CD4-positive, alpha-beta T cell (primary cell): ENCODE data around the gene TMOD1. TPM values are rescaled to one million over a fixed set of nuclear protein-coding genes. Genes with fewer than 3 reads are reported as not detected.

Source experiments
- ATAC-seq: fragments of 200-7000 bp; cut with Tn5 transposase; one replicate; pipeline ENCODE4 v1.10.0; 2022; ENCODE audit warnings: mild to moderate bottlenecking; ENCODE audit not compliant: poor library complexity
- CTCF ChIA-PET: fragments of 350-600 bp; sonication (Branson Sonifier 250); formaldehyde crosslinking; loops from one replicate; lab custom pipeline; 2021; ENCODE audit warnings: antibody characterized with exemption, inconsistent platforms; lab: Charles Lee
- POLR2A ChIA-PET: fragments of 350-600 bp; sonication (Branson Sonifier 250); formaldehyde crosslinking; loops from one replicate; lab custom pipeline; 2021; ENCODE audit warnings: antibody characterized with exemption, inconsistent platforms; lab: Charles Lee
- DNase-seq, 14 experiments: peaks; one replicate each; pipeline ENCODE4 v3.0.0-alpha.2; 2013 to 2020; ENCODE audit warnings: mixed read lengths in 2 of 14
- H3K27ac ChIP-seq, 2 donors: one replicate each; pipeline versions ENCODE4 v1.5.1 to v1.7.0; 2013; ENCODE audit warnings: low read length in 2 of 2, low read depth in 1 of 2, mild to moderate bottlenecking in 1 of 2
- H3K27me3 ChIP-seq, 2 experiments: 1 replicate in 1 of 2; 2 replicates in 1 of 2; pipeline versions ENCODE4 v1.6.1 to v1.7.0; 2013; ENCODE audit warnings: low read length in 2 of 2, control low read depth in 1 of 2, mild to moderate bottlenecking in 1 of 2, moderate library complexity in 1 of 2; ENCODE audit not compliant: insufficient read depth in 2 of 2, control insufficient read depth in 1 of 2
- H3K36me3 ChIP-seq: one replicate; pipeline ENCODE4 v1.6.1; 2013; ENCODE audit warnings: low read length, control low read depth; ENCODE audit not compliant: insufficient read depth
- H3K4me1 ChIP-seq: one replicate; pipeline ENCODE4 v1.6.1; 2013; ENCODE audit warnings: low read length, control low read depth; ENCODE audit not compliant: insufficient read depth
- H3K4me3 ChIP-seq: one replicate; pipeline ENCODE4 v1.5.1; 2013; ENCODE audit warnings: mild to moderate bottlenecking, low read length, moderate library complexity
- H3K9me3 ChIP-seq, 2 experiments: 1 replicate in 1 of 2; 2 replicates in 1 of 2; pipeline versions ENCODE4 v1.6.1 to v1.7.0; 2013; ENCODE audit warnings: low read length in 2 of 2, mild to moderate bottlenecking in 2 of 2, control low read depth in 1 of 2, moderate library complexity in 1 of 2; ENCODE audit not compliant: control insufficient read depth in 1 of 2, insufficient read depth in 1 of 2
- H3K27ac Mint-ChIP-seq: one replicate; pipeline ENCODE4 v1.8.0; 2020; ENCODE audit warnings: mixed read lengths
- H3K27me3 Mint-ChIP-seq: one replicate; pipeline ENCODE4 v1.8.0; 2021; ENCODE audit warnings: mixed read lengths
- H3K36me3 Mint-ChIP-seq: one replicate; pipeline ENCODE4 v1.8.0; 2021; ENCODE audit warnings: low read depth, mixed read lengths
- H3K4me1 Mint-ChIP-seq: one replicate; pipeline ENCODE4 v1.8.0; 2021; ENCODE audit warnings: low read depth, mixed read lengths
- H3K4me3 Mint-ChIP-seq: one replicate; pipeline ENCODE4 v1.8.0; 2020; ENCODE audit warnings: mild to moderate bottlenecking, mixed read lengths
- H3K9me3 Mint-ChIP-seq: one replicate; pipeline ENCODE4 v1.8.0; 2020; ENCODE audit warnings: mixed read lengths
- CTCF ChIP-seq: fragments of 200-600 bp; IDR thresholded peaks from one replicate; pipeline ENCODE4 v1.8.0; 2022; ENCODE audit warnings: antibody characterized with exemption, mild to moderate bottlenecking
- intact Hi-C, 2 experiments: fragments of 100-400 bp; cut with DNase I in 1 of 2; cut with micrococcal nuclease in 1 of 2; formaldehyde crosslinking; loops; one replicate each; pipeline versions ENCODE4 v1.15.1 to v1.9.0; 2023 to 2025; cut with DNase I, micrococcal nuclease
- total RNA-seq, 174 experiments: library from RNA in 2 of 174; stranded (reverse) in 2 of 174; gene quantifications; one replicate each; pipeline ENCODE4 v1.2.3 and lab custom pipeline; 2021 to 2026

The TMOD1 gene
- total RNA-seq, 2 experiments from 2014 or later = 0.20 to 0.47 TPM

GRCh38 chr9:97536480-97536879 lies 35.0 kb downstream of the TMOD1 start:
- H3K9me3 ChIP-seq = no peaks in the 10 kb centered on the region
- CTCF ChIA-PET = no interaction called here

GRCh38 chr9:97543561-97543960 lies 42.1 kb downstream of the TMOD1 start:
- H3K4me1 ChIP-seq = no peaks in the 10 kb centered on the region
- intact Hi-C loops = no loop called here
- no peak overlapping the region for H3K4me3 Mint-ChIP-seq
- no peaks in the 10 kb centered on the region for H3K9me3 Mint-ChIP-seq
- ChIA-PET CTCF (interaction anchor here (0.6 to 1.2 kb wide), 2 partner anchors 55 to 286 kb away, joined by 3 read pairs; no protein-coding TSS in a partner anchor), POLR2A (no interaction called here)
- no peak for TF ChIP-seq CTCF
- no peaks in the 10 kb centered on the region for H3K9me3 ChIP-seq
- H3K36me3 ChIP-seq = no peaks in the 10 kb centered on the region
- H3K27me3 Mint-ChIP-seq = peaks cover 11% of the 10 kb centered on the region
- H3K4me1 Mint-ChIP-seq = no peaks in the 10 kb centered on the region
- no peak overlapping the region for H3K4me3 ChIP-seq
- no peak overlapping the region for H3K27ac Mint-ChIP-seq
- DNase-seq = no peak
- no peak for ATAC-seq
- no peak overlapping the region for H3K27ac ChIP-seq
- H3K36me3 Mint-ChIP-seq = no peaks in the 10 kb centered on the region
- no peaks in the 10 kb centered on the region for H3K27me3 ChIP-seq

More at GRCh38 chr9:97536480-97536879, 35.0 kb downstream of the TMOD1 start:
- no peak overlapping the region for H3K27ac ChIP-seq
- Mint-ChIP-seq H3K4me3 (no peak overlapping the region), H3K36me3 (no peaks in the 10 kb centered on the region), H3K4me1 (no peaks in the 10 kb centered on the region), H3K9me3 (no peaks in the 10 kb centered on the region), H3K27ac (no peak overlapping the region), H3K27me3 (peaks cover 11% of the 10 kb centered on the region)
- no peak overlapping the region for H3K4me3 ChIP-seq
- no peaks in the 10 kb centered on the region for H3K27me3 ChIP-seq
- DNase-seq (no peak), ATAC-seq (no peak)
- no peaks in the 10 kb centered on the region for H3K36me3 ChIP-seq
- no peak for TF ChIP-seq CTCF
- H3K4me1 ChIP-seq = no peaks in the 10 kb centered on the region
- POLR2A ChIA-PET = no interaction called here
- intact Hi-C loops = no loop called here

GRCh38 chr9:97545486-97545885 lies 44.0 kb downstream of the TMOD1 start:
- TF ChIP-seq CTCF = no peak

More at GRCh38 chr9:97545486-97545885, 44.0 kb downstream of the TMOD1 start:
- Histone ChIP-seq H3K4me3 (no peak overlapping the region), H3K27ac (no peak overlapping the region), H3K9me3 (no peaks in the 10 kb centered on the region), H3K4me1 (no peaks in the 10 kb centered on the region), H3K36me3 (no peaks in the 10 kb centered on the region), H3K27me3 (no peaks in the 10 kb centered on the region)
- DNase-seq = no peak
- intact Hi-C loops = no loop called here
- H3K4me3 Mint-ChIP-seq = no peak overlapping the region
- H3K36me3 Mint-ChIP-seq = no peaks in the 10 kb centered on the region
- ChIA-PET CTCF (no interaction called here), POLR2A (no interaction called here)
- no peak for ATAC-seq
- H3K9me3 Mint-ChIP-seq = no peaks in the 10 kb centered on the region
- H3K4me1 Mint-ChIP-seq = no peaks in the 10 kb centered on the region
- H3K27ac Mint-ChIP-seq = no peak overlapping the region
- peaks cover under 1% of the 10 kb centered on the region for H3K27me3 Mint-ChIP-seq
